ENCODE results near the gene FCHSD2.

Gene FCHSD2

DNA sequence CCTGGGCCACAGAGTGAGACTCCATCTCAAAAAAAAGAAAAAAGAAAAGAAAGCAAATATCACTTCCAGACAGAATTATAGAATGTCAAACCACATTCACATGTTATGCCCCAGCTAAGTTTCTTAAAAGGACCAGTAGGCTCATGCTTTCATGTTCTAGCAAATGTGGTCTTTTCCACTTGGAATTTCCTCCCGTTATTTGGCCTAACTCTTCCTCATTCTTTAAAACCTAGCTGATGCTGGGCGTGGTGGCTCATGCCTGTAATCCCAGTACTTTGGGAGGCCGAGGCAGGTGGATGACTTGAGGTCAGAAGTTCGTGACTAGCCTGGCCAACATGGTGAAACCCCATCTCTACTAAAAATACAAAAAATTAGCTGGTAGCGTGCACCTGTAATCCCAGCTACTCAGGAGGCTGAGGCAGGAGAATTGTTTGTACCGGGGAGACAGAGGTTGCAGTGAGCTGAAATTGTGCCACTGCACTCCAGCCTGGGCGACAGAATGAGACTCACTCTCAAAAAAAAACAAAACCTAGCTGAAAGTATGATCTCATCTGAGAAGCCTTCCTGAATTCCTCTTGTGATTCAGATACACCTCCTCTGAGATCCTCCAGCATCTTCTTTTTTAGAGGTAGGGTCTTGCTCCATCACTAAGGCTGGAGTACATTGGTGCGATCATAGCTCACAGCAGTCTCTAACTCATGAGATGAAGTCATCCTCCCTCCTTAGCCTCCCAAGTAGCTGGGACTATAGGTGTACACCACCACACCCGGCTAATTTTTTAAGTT lies 50.4 kb downstream of the FCHSD2 start:
- H3K4me3 ChIP-seq (ENCODE audit: low read depth, low read length) = no peak overlapping the region
- TF ChIP-seq CTCF (IDR thresholded peaks at IDR 0.05; ENCODE audit: low read depth, low read length, missing control alignments) = no peak
- no peak for DNase-seq (ENCODE audit: low read depth)
- in situ Hi-C loops (cut with HindIII; ENCODE audit: low sequenced_read_pairs) = no loop called here

GRCh38 chr11:73087730-73088129 lies 54.4 kb downstream of the FCHSD2 start:
- DNase-seq (ENCODE audit: low read depth) = no peak
- in situ Hi-C loops (cut with HindIII; ENCODE audit: low sequenced_read_pairs) = no loop called here

DNA sequence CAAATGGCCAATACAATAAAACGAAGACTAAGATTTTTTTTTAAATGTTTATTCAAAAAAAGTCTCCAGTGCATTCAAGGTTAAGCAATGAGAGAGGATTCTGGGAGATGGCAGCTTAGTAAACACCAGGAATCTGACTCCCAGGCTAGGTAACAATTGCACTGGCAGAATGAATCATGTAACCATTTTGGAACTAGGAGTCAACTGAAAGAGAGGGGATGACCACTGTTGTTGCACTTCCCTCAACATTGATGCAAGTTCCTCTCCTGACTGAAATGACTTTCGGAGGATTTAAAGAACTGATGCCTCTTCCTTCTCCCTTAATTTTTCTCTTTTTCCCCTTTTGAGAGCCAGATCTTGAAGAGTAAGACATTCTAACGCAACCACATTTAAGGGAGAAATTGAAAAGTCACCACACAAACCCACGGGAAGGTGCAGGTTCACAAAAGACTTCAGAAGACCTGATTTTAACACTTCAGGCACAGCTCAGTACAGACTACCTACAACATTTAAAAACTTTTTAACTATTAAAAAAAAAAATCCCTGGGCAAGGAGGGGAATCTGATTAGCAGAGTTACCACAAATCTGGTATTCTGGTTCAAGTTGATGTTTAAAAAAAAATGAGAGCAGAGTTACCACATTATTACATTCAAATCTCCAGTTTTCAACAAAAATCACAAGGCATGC lies 56.8 kb downstream of the FCHSD2 start:
- H3K4me3 ChIP-seq (ENCODE audit: low read depth, low read length) = no peak overlapping the region
- no peak for TF ChIP-seq CTCF (IDR thresholded peaks at IDR 0.05; ENCODE audit: low read depth, low read length, missing control alignments)
- no peak for DNase-seq (ENCODE audit: low read depth)
- in situ Hi-C loops (cut with HindIII; ENCODE audit: low sequenced_read_pairs) = no loop called here

More at GRCh38 chr11:73087730-73088129, 54.4 kb downstream of the FCHSD2 start:
- no peak overlapping the region for H3K4me3 ChIP-seq (ENCODE audit: low read depth, low read length)
- no peak for TF ChIP-seq CTCF (IDR thresholded peaks at IDR 0.05; ENCODE audit: low read depth, low read length, missing control alignments)

DNA sequence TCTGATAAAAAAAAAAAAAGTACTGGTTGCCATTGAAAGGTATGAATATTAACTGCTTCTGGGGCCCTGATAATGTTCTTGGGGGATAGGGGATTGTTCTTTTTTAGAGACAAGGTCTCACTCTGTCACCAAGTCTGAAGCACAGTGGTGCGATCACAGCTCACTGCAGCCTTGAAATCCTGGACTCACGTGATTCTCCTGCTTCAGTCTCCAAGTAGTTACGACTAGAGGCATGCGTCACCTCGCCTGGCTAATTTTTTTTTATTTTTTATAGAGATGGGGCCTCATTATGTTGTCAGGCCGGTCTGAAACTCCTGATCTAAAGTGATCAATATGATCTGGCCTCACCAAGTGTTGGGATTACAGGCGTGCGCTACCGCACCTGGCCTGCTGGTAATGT lies 63.5 kb downstream of the FCHSD2 start:
- in situ Hi-C loops (cut with HindIII; ENCODE audit: low sequenced_read_pairs) = no loop called here
- no peak for TF ChIP-seq CTCF (IDR thresholded peaks at IDR 0.05; ENCODE audit: low read depth, low read length, missing control alignments)
- no peak for DNase-seq (ENCODE audit: low read depth)
- H3K4me3 ChIP-seq (ENCODE audit: low read depth, low read length) = no peak overlapping the region

DNA sequence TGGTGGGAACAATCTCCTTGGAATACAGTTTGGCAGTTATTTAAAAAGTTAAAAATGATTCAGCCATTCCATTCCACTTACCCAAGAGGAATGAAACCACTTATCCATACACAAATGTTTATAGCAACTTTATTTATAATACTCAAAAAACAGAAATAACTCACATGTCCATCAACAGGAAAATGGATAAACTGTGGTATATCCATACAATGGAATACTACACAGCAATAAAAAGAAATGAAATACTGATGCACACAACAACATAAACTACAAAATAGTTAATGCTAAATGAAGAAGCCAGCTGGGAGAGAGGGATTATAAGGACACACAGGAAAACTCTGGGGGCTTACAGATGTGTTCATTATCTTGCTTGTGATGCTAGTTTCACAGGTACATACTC lies 64.7 kb downstream of the FCHSD2 start:
- DNase-seq (ENCODE audit: low read depth) = no peak
- in situ Hi-C loops (cut with HindIII; ENCODE audit: low sequenced_read_pairs) = no loop called here
- no peak overlapping the region for H3K4me3 ChIP-seq (ENCODE audit: low read depth, low read length)
- no peak for TF ChIP-seq CTCF (IDR thresholded peaks at IDR 0.05; ENCODE audit: low read depth, low read length, missing control alignments)

DNA sequence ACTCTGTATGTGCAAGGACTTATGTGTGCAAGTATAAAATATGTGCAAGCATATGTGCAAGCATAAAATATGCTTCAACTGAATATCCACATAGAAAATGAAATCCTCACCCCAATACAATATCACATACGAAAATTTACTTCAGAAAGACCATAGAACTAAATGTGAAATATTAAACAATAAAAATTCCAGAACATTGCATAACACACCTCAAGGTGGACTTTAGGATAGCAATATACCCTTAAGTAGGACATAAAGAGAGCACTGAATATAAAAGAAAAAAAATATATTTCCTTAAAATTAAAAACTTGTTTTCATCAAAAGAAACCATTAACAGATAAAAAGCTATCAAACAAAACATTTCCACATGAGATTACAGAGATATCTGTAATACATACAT lies 67.8 kb downstream of the FCHSD2 start:
- no peak overlapping the region for H3K4me3 ChIP-seq (ENCODE audit: low read depth, low read length)
- TF ChIP-seq CTCF (IDR thresholded peaks at IDR 0.05; ENCODE audit: low read depth, low read length, missing control alignments) = no peak
- DNase-seq (ENCODE audit: low read depth) = no peak
- in situ Hi-C loops (cut with HindIII; ENCODE audit: low sequenced_read_pairs) = no loop called here

Measured in astrocyte of the cerebellum (primary cell).